ENCODE results near the gene SNTB2. TPM values are rescaled to one million over a fixed set of nuclear protein-coding genes. Genes with fewer than 3 reads are reported as not detected.
"Not testable (repeated sequence)": the region's sequence is repeated elsewhere in the genome, so short reads cannot be mapped to it uniquely, and the experiment has no call there.

The SNTB2 gene
- total RNA-seq, 1 experiment from 2014 or later, result 60.8 TPM

DNA sequence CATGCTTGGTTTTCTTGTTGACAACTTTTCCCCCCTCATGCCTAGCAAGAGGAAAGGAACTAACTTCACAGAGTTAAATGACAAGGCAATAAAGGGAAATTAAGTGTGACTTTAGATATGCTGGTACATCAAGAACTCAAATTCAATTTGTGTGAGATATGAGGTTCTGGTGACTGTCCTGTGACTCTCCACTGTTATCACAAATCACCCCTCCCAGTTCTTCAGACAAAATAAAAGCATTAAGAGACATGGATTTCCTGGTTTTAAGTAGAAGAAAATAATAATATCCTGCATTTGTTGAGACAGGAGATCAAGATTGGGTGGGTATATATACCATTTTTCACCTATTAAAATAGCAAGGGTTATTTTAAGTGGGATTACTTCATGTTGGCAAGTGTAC lies 46.2 kb downstream of the SNTB2 start:
- DNase-seq (ENCODE audit: low read depth), result no peak

DNA sequence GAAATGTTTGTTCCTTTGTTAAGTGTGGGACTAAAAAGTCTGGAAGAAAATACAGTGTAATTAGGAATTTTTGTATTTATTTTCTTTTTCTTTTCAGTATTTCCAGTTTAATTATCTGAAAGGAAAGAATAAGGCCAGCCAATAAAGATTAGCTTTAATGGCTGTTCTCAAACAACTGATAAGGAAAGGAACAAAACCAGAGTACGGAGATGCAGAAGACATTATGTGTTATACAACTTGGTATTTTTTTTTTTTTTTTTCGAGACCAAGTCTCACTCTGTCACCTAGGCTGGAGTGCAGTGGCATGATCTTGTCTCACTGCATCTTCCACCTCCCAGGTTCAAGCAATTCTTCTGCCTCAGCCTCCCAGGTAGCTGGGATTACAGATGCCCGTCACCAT lies 47.5 kb downstream of the SNTB2 start:
- DNase-seq (ENCODE audit: low read depth), result no peak

DNA sequence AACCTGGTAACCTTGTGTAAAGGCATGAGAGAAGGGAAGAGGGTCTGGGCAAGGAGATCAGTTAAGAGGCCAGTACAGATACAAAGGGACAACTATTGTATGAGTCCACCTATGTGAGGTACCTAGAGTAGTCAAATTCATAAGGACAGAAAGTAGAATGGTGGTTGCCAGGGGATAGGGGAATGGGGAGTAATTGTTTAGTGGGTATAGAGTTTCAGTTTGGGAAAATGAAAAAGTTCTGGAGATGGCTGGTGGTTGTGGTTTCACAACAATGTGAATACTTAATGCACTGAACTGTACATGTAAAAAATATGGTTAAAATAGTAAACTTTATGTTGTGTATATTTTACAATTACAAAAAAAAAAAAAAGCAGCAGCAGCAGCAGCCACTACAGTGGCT lies 49.4 kb downstream of the SNTB2 start:
- DNase-seq (ENCODE audit: low read depth), result no peak

- DNase-seq (ENCODE audit: low read depth), result no peak
Measured at GRCh38 chr16:69237296-69237695, 50.3 kb downstream of the SNTB2 start.

- no peak for DNase-seq (ENCODE audit: low read depth)
Measured at GRCh38 chr16:69239851-69240250, 52.9 kb downstream of the SNTB2 start.

DNA sequence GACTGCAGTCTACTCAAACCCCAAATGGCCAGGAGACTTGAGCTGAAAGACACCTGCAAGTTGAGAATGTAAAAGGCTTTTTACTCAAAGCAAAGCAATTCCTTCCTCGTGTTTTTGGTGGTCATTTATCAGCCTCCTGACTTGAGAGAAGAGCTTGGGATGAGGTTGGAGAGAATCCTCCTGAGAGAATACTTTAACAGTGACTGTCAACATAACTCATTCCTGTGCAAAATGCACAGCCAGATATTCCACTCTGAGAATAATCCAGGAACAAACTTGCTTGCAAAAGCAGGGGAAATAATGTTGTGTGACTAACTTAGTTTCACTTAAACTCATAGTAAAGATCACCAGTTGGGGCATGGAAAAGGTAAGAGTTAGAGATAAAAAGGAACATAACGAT lies 53.4 kb downstream of the SNTB2 start:
- no peak for DNase-seq (ENCODE audit: low read depth)

- no peak for DNase-seq (ENCODE audit: low read depth)
Measured at GRCh38 chr16:69241926-69242325, 55.0 kb downstream of the SNTB2 start.

- DNase-seq (ENCODE audit: low read depth), result no peak
Measured at GRCh38 chr16:69243479-69243878, 56.5 kb downstream of the SNTB2 start.

GRCh38 chr16:69244336-69244735 lies 57.4 kb downstream of the SNTB2 start:
- DNase-seq (ENCODE audit: low read depth), result no peak

DNA sequence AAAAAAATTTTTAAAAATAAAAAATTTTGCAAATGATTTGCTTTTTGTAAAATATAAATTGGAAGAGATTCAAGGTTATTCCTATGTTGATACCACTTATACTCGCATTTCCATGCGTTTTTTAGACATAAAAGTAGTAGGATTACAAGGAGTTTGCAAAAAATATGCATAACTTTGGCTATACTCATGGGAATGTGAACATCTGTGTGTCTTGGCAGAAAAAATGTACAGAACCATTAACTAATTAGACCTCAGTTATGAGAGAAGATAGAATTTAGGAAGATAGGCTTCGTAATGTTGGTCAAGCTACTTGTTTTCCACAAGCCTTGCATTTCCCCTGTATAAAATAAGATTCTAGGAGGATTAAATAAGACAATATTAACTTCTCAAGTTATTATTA lies 63.1 kb downstream of the SNTB2 start:
- DNase-seq (ENCODE audit: low read depth), result no peak

GRCh38 chr16:69253870-69254341 lies 66.9 kb downstream of the SNTB2 start:
- no peak for DNase-seq (ENCODE audit: low read depth)

DNA sequence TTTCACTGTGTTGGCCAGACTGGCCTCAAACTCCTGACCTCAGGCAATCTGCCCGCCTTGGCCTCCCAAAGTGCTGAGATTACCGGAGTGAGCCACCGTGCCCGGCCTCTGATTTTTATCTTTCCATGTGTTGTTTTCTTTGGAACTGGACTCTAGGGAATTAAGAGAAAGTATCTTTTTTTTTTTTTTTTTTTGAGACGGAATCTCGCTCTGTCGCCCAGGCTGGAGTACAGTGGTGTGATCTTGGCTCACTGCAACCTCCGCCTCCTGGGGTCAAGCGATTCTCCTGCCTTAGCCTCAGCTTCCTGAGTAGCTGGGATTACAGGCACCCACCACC lies 72.4 kb downstream of the SNTB2 start:
- DNase-seq (ENCODE audit: low read depth), result not testable (repeated sequence)

DNA sequence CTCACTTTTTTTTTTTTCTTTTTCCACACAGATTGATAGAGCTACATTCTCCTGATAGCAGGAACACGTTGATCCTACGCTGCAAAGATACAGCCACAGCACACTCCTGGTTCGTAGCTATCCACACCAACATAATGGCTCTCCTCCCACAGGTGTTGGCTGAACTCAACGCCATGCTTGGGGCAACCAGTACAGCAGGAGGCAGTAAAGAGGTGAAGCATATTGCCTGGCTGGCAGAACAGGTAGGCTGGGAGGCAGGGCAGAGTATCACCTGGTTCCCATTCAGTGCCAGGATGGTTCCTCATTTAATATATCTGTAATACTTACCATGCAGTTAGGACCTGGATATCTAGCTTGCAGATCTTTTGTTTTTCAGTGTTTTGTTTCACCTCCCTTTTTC lies 73.1 kb downstream of the SNTB2 start:
- no peak for DNase-seq (ENCODE audit: low read depth)

- DNase-seq (ENCODE audit: low read depth), result no peak
Measured at GRCh38 chr16:69260506-69260905, 73.5 kb downstream of the SNTB2 start.

DNA sequence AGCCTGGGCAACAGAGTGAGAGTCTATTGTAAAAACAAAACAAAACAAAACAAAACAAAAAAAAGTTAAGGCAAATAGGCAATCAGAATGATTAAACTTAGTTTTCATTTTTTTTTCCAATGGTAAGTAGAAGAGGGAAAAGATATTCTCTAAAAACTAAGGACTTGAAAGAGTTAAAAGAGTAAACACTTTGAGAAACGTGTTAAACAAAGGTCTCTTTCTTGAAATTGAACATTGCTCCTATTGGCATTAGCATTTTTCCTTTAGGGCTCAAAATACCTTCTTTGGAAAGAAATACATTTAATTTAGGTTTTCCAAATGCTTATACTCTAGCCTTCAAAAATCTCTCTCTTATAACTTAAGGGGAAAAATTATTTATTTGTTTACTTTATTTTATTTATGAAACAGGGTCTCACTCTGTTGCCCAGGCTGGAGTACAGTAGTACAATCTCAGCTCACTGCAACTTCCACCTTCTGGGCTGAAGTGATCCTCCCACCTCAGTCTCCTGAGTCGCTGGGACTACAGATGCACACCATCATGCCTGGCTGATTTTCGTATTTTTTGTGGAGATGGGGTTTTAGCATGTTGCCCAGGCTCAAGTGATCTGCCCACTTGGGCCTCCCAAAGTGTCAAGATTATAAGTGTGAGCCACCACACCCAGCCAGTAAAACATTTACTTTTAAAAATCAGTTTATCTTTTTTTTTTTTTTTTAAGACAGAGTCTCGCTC lies 79.5 kb downstream of the SNTB2 start:
- DNase-seq (ENCODE audit: low read depth), result no peak

DNA sequence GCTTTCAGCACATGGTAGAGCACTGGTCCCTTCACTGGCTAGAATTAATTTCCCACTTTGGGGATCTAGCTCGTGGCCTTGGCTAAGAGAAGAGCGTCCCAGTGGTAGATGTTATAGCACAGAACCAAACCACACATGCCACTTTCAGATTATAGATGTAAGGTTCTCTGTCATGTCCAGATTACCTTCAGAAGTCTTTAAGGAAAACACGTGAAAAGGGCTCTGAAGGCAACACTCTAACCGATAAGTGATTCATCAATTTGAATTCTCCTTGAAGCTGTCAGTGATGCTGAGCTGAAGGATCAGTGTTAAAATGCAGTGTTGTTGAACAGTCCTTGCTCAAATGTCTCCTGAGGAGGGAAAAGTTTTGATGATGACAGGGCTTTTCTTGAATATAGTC lies 80.7 kb downstream of the SNTB2 start:
- no peak for DNase-seq (ENCODE audit: low read depth)

DNA sequence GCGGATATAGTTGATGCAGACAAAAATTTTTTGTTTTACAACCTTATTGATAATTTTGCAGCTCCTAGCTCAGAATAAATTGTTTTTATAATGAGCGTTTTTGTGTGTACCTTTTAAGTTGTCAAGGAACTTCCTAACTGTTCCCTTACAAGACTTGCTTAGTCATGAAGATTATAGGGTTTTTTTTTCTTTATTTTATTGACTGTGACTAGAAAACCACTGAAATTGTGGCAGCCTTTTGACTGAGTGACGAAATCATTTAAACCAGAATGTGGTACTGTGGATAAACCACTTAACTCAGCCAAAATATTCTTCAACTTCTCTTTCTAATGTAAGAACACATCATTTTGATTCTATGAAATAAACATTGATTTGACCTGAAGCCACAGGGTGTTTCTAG lies 83.4 kb downstream of the SNTB2 start:
- DNase-seq (ENCODE audit: low read depth), result no peak

DNA sequence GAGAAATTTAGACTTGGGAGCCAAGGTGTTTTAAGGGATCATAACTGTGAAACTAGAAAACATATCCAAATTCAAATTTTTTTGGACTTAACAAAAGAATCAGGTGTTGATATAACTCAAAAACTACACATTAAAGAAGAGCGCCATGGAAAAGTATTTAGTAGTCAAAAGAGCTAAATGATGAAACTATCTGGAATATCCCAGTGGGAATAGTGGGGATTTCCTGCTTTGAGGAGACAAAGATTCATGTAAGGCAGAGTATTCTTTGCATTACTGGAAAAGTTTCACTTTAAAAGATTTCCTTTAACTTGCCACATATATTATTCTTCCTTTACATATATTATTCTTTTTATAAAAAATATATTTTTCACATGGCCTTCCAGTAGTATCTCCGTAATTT lies 83.9 kb downstream of the SNTB2 start:
- no peak for DNase-seq (ENCODE audit: low read depth)

GRCh38 chr16:69273009-69273408 lies 86.0 kb downstream of the SNTB2 start:
- DNase-seq (ENCODE audit: low read depth), result no peak

DNA sequence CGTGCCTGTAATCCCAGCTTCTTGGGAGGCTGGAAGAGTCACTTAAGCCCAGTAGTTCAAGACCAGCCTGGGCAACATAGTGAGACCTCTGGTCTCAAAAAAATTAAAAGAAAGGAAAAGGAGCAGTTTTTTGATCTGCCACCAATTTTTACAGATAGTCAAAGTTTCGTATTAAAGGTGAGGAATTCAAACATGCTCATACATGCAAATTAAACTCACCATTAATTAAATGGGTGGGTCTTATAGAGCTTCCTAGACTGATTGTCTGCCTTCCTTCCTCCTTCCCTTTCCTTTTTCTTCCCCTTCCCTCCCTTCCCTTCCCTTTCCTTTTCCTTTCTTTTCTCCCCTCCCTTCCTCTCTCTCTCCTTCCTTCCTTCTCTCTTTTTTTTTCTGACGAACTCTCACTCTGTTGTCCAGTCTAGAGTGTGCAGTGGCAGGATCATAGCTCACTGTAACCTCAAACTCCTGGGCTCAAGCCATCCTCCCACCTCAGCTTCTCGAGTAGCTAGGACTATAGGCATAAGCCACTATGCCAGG lies 87.8 kb downstream of the SNTB2 start:
- DNase-seq (ENCODE audit: low read depth), result no peak

- no peak for DNase-seq (ENCODE audit: low read depth)
Measured at GRCh38 chr16:69276148-69277115, 89.5 kb downstream of the SNTB2 start.

GRCh38 chr16:69277413-69277812 lies 90.4 kb downstream of the SNTB2 start:
- DNase-seq (ENCODE audit: low read depth), result no peak
